Measurements from ENCODE around the gene EGR4.

The EGR4 gene

DNA sequence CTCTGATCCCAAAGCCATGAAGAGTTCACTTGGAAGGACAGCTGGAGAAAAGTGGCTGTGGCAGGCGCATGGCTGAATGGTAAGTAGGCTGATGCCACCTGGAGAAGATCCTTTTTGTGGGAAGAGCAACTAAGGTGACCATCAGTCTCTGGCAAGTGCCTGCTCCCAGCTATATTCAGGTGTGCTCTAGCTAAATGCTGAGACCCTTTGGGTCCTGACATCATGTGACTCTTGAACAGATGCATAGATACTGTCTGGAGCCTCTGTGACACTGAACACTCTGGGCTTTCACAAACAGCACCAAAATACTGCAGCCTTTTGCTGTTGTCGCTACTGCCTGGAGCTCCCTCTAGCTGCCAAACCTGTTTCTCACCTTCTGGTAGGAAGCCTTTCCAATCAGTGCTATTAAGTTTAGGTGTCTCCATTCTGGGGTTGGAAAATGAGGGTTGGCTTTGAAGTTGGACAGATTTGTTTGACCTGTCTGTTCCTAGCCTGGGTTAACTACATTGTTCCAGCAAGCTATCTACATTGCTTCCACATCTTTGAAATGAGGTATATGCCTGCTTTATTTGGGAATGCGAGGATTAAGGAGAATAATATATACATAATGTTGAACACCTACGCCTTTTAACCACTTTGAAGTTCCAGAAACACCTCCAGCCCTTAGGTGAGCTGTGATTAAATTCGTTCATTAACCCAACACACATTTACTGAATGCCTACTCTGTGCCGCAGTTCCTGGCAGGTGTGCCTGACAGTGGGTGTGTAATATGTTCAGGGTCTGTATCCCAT lies 3.1 kb downstream of the EGR4 start:
- DNase-seq (ENCODE audit: low read depth in 2 of 2): peak in 1 of 2 donors; percentile 28

DNA sequence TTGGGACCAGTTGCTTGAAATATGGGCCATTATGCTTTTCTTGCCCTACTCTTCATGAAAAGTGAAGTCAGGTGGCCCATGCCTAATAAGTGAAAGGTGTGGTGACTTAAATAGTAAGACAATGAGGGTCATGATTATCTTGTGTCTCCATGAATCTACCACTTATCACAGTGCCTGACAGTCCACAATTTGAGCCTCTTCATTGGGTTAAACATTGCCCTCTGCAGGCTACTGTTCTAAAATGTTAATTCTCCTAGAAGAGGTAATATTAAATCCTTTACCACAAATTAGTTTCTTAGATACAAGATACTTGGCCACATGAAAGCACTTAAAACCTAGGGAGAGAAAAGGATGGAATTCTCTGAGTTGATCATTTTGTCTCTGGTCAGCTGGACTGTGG lies 4.0 kb downstream of the EGR4 start:
- no peak for DNase-seq (ENCODE audit: low read depth in 2 of 2)

DNA sequence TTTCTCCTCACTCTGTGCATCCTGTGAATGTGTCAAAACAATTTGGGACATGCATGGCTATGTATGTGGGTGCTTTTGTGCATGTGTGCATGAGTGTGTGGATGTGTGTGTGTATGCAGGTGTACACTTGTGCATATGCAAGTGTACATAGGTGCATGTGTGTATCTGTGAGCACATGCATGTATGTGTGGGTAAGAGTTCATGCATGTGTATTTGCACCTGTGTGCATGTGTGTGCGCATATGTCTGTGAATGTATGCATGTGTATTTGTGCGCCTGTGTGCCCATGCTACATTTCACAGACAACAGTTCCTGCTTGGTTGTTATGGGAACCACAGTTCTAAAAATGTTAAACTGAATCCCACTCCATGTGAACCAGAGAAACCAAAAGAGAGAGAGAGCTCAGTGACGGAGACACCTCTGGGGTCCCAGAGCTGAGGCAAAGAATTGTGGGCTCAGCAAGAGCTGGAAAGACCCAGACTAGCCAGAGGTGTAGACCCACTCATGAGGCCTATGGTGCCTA lies 7.2 kb downstream of the EGR4 start:
- no peak for DNase-seq (ENCODE audit: low read depth in 2 of 2)

DNA sequence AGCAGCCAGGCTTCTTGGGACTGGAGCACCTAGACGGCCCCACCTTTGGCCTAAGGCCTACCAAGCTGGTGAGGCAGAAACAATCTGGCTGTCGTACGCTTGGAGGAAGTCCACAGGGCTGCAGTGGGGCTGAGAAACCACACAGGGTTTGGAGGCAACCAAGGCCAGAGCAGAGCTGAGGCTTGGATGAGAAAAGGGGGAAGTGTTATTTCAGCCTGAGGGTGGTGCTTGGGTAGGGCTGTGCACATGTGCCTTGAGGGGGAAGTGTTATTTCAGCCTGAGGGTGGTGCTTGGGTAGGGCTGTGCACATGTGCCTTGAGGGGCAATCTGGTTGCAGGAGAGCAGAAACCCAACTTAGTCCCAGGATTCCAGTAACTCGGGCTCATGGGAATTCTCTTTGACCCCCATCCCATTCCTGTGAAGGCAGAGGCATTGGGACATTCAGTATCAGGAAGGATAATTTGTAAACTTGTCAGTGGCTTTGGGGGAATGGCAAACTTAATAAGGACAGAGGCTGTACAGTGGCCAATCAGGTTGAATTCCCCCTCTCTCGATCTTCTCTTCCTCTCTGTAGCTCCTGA lies 8.1 kb downstream of the EGR4 start:
- no peak for DNase-seq (ENCODE audit: low read depth in 2 of 2)

DNA sequence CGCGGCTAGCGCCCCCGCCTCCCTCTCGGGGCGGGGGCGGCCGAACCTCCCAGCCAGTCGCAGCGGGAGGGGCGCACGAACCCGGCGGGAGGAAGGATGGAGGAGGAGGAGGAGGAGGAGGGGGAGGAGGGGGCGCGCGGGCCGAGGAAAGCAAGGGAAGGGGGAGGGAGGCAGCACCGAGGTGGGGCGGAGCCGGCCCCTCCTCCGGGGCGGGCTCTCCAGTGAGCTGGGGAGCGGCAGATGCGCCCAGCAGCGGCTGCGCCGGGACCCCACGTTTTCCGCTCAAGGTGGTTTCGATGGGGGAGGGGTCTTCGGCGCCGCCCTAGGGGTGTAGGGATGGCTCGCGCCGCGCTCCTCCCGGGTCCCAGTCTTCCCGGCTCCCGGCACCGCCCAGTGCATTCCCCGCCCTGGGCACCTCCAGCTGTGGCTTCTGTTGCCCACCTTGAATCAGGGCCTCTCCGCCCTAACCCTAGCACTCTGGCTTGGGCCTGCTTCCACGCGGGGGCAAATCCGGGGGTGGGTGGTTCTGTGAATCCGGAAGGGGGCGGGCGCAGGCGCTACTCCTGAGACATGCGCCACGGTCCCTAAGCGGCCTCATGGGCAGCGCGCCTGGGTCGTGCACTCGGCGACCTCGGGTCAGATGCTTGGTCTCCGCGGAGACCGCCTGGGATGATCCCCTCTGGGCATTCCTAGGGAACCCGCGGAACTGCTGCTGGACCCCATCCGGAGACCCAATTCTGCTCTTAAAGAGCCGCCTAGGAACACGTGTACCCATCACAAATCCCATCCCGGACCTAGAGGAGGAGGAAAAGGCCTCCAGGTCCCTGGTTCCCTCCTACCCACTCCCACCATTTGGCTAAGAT lies 8.8 kb downstream of the EGR4 start, which contains the start of gene FBXO41:
Gene FBXO41, minus strand, starts transcription at position 183 of the 863 bp plus-strand sequence. CDS start 14,848 bp downstream, outside the sequence.
- DNase-seq (ENCODE audit: low read depth in 2 of 2): peak; percentile 70 to 78

DNA sequence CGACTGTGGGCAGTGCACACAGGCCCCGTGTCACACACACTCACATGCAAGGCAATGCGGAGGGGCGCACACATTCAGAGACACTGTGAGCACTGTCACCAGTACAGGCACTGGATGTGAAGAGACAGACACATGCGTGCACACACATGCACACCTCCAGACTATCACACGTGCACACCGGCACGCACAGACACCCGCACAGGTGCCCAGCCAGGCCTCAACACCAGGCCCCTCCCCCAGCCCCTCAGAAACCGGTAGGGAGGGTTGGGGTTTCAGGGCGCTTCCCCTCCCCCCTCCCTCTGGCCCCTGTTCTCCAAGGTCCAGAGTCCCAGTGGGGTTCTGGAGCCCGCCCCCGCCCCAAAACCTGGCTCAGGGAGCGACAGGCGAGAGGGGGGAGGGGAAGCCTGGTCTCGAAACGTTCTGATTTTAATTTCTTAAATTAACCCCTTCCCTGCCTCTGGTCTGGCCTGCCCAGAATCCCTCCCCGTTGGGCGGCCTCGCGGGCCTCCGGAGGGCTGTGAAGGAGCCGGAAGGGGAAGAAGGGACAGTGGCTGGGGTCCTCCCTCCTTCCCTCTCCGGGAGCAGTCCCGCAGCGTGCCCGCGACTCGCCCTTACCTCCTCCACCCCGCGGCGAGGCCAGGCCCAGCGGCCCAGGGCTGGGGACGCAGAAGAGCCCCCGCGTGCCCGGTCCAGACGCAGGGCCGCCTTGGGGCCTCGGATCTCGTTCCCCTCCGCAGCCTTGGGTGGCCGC lies 9.6 kb downstream of the EGR4 start:
- DNase-seq (ENCODE audit: low read depth in 2 of 2): no peak

DNA sequence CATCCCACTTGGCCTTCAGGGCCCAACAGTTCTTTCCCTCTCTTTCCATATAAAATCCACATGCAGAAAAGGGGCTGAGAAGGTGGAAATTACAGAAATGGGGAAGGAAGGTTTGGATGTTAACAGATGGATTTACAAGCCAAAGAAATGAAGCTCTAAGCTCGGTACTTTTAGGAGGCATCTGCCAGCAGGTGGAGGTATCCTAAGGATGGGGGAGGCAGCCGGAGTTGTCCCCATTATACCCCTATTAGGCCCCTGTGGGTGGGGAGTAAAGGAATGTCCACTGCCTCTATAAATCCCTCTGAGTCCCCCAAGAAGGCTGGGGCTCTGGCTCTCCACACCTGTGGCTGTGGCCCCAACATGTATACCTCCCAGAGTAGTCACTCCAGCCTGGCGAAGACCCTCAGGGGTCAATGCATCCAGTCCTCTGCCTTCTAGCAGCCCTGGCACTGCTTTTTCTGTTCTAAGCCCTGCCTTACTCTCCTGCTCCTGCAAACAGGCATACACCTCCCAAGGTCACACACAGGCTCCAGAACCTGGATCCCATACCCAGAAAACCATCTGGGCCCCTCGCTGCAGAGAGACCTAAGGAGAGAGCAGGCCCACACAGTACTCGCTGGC lies 10.3 kb downstream of the EGR4 start:
- no peak for DNase-seq (ENCODE audit: low read depth in 2 of 2)

DNA sequence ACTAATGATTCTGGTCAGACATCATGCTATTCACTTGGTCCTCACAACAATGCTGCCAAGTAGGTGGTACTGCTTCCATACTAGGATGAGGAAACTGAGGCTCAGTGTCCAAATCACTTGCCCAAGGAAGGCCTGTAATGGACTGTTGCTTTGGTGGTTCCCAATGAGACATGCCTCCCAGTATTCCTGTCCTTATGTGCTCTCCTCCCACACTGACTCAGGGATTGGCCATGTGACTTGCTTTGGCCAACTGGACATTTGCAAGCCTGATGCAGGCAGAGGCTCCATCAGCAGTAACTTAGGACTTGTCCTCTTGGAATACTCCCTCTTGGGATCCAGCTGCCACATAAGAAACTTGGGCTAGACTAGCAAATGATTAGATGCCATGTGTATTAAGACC lies 12.1 kb downstream of the EGR4 start:
- no peak for DNase-seq (ENCODE audit: low read depth in 2 of 2)

DNA sequence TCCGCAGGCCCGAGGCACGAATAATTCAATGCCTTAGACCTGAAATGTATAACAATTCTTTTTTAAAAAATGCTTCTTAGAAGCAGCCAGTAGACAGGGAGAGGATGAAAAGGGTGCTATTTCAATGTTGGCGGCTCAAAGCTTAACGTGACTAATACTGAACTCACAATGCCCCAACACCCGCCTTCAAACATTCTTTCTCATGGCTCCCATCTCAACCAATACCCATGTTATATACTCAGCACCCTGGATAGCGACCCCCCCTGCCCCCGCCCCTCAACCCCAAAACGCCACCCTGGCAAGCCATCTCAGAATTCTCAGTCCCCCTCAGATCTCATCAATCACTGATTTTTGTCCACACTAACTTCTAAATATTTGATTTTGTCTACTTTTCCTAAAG lies 13.5 kb downstream of the EGR4 start:
- no peak for DNase-seq (ENCODE audit: low read depth in 2 of 2)

DNA sequence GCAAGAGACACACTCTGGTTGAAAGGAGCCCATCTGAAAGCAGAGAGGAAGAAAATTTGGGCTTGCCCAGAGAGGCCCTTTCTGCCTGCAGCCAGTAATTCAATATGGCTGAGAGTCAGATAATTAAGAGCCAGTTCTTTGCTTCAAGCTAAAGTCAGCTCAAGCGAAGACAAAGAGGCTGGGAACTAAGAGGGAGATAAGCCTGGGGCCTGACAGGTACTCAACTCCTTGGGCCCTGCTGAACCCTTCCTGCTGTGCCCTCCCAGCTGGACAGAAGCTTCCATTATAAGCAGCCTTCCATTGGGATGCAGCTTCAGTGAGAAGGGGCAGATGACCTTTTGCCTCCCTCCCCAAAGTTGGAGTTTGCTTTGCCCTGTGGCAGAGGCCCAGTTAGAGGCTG lies 21.1 kb downstream of the EGR4 start:
- DNase-seq (ENCODE audit: low read depth in 2 of 2): no peak

DNA sequence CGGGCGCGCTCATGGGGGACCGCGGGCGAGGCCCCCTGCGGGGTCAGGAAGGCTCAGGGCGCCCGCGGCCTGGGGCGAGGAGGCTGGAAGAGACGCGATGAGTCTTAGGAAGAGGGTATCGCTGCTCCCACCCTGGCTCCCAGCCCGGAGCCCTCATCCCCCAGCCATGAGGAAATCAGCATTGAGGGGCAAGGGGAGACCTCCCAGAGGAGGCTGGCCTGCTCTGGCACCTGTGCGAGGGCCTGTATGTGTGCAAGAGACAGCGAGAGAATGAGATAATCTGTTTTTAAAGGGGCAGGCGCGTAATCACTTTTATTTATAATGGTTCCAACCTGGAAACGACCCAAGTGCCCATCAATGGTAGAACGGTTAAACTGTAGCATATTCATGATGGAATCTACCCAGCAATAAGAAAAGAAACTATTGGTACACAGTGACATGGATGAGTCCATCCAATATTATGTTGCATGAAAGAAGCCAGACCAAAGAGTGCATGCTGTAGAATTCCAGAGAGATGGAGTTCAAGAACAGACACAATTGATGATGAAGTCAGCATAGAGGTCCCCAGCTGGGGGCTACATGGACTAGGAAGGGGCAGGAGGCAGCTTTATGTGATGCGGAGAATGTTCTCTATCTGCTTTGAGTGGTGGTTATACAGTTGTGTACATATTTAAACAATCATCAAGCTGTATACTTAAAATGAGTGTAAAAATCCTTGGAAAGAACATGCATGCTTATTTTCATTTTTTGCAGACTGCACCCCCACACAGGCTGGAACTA lies 23.5 kb downstream of the EGR4 start:
- DNase-seq (ENCODE audit: low read depth in 2 of 2): no peak

DNA sequence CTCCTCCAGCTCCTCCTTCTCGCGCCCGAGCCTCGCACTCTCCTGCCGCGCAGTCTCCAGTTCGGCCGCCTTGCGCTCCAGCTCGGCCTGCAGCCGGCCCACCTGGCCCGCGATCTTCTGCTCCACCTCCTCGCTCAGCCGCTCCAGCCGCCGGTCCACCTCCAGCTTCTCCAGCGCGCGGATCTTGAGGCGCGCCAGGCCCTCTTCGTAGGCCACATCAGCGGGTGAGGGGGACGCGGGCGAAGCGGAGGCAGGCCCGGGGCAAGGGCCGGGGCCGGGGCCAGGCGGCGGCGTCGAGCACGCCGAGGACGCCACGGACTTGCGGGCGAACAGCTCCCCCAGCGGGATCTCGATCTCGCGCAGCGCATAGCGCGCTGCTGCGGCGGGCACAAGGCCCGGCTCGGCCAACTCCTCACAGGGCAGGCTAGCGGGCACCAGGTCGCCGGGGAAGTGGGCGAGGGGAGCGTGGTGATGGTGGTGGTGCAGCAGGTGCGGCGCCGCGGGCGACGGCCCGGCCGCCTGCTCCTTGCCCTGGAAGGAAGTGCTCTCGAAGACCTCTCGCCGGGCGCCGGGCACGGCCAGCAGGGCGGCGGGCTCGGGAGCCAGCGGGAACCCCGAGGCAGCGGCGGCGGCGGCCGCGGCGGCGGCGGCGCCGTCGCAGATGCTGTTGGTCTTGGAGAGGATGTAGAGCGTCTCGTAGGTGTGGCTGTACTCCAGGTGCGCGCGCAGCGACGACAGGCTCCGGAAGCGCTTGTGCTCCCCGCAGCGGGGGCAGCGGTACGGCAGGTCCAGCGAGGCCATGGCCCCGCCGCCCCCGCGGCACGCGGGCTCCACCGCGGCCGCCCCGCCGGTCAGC lies 24.3 kb downstream of the EGR4 start:
- peak; percentile 52 to 62 for DNase-seq (ENCODE audit: low read depth in 2 of 2)

DNA sequence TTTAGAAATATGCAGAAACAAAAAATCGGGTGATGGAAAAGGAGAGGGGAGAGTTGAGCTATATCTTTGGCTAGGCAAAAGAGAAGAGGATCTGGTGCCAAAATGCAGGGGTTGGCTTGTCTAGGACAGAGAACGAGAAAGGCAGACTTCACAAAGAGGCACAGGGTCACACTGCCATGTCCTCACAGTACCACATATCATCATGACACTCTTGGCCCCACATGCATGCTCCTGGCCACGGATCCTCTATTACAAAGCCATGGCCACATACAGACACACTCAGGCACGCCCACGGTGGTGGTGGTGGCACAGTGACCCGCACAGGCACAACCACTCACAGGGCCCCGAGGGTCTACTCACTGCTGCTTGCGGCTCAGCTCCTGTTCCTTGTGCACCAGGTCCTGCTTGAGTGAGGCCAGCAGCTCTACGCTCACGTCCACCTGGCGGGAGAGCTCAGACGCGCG lies 24.9 kb downstream of the EGR4 start:
- no peak for DNase-seq (ENCODE audit: low read depth in 2 of 2)

DNA sequence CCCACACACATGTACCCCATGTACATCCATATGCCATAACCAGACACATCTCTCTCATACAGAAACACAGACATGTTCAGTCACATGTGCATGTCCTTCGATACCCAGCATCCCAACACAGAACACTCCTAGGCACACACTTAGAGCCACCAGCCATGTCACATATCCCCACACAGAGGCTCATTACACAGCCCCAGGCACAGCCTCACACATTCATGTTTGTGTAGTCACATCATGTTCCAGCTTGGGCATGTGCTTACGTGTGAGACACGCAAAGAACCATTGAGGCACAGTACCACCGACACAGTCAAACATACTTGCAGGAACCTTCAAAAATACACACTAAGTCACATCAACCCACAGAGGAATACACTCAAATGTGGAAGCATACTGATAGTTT lies 26.3 kb downstream of the EGR4 start:
- no peak for DNase-seq (ENCODE audit: low read depth in 2 of 2)

DNA sequence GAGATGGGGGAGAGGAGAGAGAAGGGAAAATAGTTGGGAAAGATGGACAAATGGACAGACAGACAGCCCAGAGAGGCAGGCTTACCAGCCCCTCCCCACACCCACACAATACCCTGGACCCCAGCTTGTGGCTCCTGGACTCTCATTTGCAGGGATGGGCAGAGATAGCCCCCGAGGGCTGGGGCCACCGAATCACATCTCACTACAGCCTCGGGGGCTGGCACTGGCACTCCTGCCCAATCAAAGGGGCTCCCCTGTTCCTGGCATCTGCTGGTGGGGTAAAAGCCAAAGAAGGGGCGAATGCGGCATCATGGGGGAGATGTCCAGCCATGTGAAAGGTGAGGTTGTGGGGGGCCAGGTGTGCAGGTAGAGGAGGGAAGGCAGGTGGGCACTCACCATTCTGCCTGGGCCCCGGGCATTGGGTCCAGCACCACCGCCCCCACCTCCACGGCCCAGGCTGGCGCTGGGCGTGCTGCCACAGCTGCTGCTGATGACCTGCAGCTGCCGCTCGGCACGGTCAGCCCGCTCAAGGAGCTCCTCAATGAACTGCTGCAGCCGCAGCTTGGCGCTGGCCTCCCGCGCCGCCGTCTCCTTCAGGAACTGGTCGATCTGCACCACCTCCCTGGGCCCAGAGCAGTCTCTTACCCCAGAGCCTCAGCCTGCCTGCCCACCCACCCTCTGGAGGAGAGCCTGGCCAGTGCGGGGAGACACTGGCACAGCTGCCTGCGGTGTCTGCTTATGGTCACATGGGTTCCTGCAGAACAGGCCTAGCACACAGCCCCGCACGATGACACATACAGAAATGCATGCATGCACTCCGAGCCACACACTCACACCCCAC lies 27.1 kb downstream of the EGR4 start:
- no peak for DNase-seq (ENCODE audit: low read depth in 2 of 2)

DNA sequence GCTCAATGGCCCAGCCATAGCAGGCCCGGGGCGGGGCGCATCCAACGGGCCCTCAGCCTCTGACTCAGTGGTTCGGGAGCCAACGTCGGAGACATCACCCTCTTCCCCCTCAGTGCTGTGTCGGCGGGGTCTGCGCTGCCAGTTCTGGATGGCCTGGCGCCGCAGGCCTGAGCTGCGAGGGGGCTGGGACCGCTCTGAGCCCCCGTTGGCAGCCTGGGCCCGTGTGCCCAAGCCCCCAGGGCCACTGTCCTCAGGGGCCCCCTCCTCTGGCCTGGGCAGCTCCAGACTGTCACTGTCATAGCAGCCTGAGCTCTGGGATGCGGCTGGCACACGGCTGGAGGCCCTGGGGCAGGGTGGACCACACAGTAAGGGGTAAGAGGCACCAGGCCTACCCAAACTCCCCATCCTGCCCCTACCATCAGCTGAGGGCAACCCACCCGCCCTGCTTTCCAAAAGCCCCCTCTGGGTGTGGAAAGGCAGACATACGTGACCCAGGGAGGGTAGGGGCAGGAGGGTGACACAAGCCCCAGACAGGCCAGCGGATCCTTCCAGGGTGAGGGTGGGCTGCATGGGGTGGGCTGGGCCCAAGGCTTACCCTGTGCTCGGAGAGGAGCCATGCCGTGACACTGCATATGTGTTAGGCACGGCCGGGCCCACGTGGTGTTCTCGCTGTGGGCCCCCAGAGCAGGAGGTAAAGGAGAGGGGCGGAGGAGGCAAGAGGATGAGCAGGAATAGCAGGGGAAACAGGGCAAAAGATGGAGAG lies 27.9 kb downstream of the EGR4 start:
- DNase-seq (ENCODE audit: low read depth in 2 of 2): no peak

DNA sequence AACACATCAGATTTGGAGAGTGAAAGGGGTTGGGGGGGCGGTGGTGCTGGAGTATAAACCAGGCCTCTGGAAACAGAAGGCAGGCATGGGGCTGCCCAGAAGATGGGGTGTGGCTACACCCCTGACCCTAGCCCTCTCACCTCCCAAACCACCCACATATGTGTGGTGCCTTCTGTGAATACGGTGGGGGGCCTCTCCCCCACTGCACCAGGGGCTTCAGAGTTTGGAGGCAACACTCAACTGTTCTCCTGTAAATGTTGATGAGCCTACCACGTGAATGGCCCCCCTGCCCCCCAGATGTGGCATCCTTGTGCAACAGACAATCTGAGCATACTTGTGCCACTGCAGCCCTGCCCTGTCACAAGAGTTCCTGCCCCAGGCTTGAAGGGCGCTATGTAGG lies 28.6 kb downstream of the EGR4 start:
- no peak for DNase-seq (ENCODE audit: low read depth in 2 of 2)

DNA sequence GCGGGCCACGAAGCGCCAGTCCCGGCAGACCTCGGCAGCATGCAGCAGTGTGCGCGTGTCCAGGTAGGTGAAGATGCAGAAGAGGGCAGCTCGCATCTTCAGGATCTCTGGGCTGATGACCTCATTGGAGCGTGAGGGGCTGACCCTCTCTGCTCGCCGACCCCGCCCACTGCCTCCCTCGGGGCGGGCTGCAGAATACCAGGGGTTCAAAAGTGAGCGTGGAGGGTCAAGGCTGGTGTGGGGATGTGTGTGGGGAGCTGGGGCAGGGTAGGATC lies 29.1 kb downstream of the EGR4 start:
- no peak for DNase-seq (ENCODE audit: low read depth in 2 of 2)

All from stimulated activated CD8-positive, alpha-beta memory T cell treated with anti-CD3 and anti-CD28 coated beads, Interleukin-2, amount 100 ng/mL, for 48 hours (primary cell).